ENCODE measurements around the gene FSTL3.

GRCh38 chr19:639253-640160, 36.7 kb upstream of the FSTL3 start, which contains the start of gene FGF22:
- TF ChIP-seq POLR2AphosphoS5 (IDR thresholded peaks at IDR 0.05; ENCODE audit: low read depth, low read length) = no peak
- TF ChIP-seq REST (IDR thresholded peaks at IDR 0.05; ENCODE audit: insufficient read depth in 1 of 2, low read depth in 2 of 2, low read length in 2 of 2) = no peak
- TF ChIP-seq TAF1 (IDR thresholded peaks at IDR 0.05; ENCODE audit: borderline replicate concordance, insufficient read depth, low read length) = no peak
- TF ChIP-seq SIN3A (IDR thresholded peaks at IDR 0.05; ENCODE audit: borderline replicate concordance, insufficient read depth, low read length) = no peak
- TF ChIP-seq FOXP2 (optimal IDR thresholded peaks at IDR 0.05; ENCODE audit: borderline replicate concordance, extremely low read depth, extremely low read length, insufficient read depth) = no peak

Data from PFSK-1 (cell line).